GM21825 (cell line): ENCODE data around the gene INPP5A.
"Not testable (repeated sequence)": the region's sequence is repeated elsewhere in the genome, so short reads cannot be mapped to it uniquely, and the experiment has no call there.

Experiments used
- ATAC-seq: cut with Tn5 transposase; IDR thresholded peaks from one replicate; pipeline ENCODE4 v1.9.1; 2021; ENCODE audit warnings: mild to moderate bottlenecking, moderate library complexity; ENCODE audit not compliant: unreplicated experiment

The INPP5A gene

DNA sequence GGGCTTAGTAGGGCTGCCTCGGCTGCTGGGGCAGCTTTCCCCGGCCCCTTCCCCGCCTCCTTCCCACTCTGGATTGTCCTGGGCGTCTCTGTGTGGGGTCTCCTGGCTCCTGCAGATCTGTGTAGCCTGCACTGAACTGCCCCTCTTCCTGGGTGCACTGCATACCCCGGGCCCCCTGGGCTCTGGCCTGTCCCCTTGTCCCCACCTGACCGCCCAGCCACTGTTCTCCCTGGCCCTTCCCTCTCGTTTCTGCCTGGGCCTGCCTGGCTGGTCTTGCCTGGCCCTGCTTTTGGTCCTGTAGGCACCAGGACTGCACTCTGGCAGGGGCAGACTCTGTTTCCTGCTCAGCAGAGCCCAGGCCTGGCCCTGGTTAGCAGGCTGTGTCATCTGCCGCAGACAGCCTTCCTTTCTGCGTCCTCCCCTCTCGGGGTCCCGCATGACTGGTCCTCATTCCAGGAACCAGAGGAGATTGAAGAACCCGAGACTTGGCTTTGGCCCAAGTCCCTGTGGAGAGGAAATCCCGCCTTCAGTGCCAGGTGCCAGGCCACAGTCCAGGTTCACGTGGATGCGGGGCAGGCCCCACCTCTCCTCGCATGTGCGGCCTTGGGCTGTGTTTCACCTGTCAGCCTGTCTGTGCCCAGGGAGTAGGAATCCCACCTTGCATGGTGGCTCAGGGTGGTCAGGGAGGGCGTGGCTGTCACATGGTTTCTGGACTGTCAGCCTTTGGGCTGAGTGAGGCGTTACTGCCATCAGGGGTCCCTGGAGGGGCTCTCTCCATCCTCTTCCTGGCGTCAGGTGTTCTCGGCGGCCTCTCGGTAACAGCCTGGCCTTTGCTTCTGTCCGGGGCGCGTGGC is 9.2 kb downstream of the INPP5A start:
- no peak for ATAC-seq

DNA sequence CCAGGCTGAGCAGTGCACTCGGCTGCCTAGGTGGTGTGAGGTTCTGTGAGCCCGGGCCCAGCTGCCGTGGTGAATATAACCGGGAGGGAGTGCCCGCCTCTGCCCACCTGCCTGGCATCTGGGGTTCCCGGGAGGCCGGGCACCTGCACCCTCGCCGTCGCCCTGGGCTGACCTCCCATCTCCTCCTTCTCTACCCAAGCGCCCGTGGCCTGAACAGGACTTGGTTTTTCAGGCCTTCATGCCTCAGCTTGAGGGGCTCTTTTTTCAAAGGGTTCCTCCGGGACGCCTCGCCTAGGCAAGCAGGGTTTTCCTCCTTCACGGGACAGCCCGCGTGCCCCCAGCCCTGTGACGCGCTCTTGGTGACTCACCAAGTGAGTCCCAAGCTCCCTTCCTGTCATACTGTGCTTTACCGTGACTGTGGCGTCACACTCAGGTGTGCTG is 9.9 kb downstream of the INPP5A start:
- ATAC-seq = no peak

GRCh38 chr10:132548106-132548823 is 10.7 kb downstream of the INPP5A start:
- no peak for ATAC-seq

GRCh38 chr10:132548869-132549268 is 11.3 kb downstream of the INPP5A start:
- no peak for ATAC-seq

- ATAC-seq = no peak
Measured at GRCh38 chr10:132549371-132549770, 11.8 kb downstream of the INPP5A start.

DNA sequence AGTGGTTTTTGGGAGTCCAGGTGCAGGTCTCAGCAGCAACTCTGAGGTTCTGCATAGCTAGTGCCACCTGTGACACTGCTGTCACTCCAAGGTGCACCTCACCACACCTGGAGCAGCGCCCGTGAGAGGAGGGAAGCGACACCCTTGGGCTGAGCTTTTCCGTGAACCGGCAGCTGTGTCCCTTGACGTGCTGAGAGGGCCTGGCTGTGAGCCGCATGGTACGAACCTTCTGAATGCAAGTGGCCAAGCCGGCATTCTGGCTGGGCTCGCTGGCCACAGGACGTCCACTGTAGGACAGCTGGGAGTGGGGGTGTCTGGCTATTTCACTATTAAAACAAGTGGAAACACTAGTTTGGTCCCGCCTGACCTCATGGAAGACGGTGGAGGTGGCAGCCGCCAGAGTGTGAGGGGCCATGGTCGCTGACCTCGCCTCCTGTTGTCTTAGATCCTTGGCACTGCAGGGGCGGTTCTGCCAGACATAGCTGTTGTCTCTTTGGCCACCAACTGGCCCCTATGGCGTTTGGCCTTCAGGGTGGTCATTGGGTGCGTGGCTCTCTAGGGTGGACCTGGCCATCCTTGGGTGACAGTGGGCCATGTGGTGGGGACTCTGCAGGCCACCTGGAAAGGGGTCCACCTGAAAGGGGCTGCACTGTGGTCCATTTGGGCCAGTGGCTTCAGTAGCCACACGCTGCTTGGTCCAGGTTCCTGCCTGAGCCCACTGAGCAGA is 12.9 kb downstream of the INPP5A start:
- ATAC-seq = no peak

GRCh38 chr10:132551093-132551807 is 13.7 kb downstream of the INPP5A start:
- peak; percentile 52 for ATAC-seq

DNA sequence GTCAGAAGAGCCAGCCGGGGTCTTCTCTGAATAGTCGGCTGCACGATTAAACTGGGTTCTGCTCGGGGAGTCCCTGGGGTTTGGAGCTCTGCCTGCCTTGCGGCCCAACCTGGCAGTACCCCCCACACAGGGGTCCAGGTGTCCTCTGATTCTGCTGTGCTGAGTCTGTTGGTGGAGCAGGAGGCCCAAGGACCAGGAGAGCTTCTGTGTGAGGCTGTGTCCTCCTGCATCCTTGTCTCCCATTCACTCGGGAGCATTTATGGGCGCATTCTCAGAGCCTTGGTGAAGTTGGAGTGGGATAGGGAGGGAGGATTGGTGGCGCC is 14.2 kb downstream of the INPP5A start:
- peak; percentile 7 for ATAC-seq

DNA sequence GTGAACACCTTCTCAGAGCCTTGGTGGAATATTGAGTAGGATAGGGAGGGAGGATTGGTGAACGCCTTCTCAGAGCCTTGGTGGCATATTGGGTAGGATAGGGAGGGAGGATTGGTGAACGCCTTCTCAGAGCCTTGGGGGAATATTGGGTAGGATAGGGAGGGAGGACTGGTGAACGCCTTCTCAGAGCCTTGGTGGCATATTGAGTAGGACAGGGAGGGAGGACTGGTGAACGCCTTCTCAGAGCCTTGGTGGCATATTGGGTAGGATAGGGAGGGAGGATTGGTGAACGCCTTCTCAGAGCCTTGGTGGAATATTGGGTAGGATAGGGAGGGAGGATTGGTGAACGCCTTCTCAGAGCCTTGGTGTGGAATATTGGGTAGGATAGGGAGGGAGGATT is 15.0 kb downstream of the INPP5A start:
- ATAC-seq = not testable (repeated sequence)

DNA sequence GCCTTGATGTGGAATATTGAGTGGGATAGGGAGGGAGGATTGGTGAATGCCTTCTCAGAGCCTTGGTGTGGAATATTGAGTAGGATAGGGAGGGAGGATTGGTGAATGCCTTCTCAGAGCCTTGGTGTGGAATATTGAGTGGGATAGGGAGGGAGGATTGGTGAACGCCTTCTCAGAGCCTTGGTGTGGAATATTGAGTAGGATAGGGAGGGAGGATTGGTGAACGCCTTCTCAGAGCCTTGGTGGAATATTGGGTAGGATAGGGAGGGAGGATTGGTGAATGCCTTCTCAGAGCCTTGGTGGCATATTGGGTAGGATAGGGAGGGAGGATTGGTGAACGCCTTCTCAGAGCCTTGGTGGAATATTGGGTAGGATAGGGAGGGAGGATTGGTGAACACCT is 16.0 kb downstream of the INPP5A start:
- ATAC-seq = not testable (repeated sequence)

DNA sequence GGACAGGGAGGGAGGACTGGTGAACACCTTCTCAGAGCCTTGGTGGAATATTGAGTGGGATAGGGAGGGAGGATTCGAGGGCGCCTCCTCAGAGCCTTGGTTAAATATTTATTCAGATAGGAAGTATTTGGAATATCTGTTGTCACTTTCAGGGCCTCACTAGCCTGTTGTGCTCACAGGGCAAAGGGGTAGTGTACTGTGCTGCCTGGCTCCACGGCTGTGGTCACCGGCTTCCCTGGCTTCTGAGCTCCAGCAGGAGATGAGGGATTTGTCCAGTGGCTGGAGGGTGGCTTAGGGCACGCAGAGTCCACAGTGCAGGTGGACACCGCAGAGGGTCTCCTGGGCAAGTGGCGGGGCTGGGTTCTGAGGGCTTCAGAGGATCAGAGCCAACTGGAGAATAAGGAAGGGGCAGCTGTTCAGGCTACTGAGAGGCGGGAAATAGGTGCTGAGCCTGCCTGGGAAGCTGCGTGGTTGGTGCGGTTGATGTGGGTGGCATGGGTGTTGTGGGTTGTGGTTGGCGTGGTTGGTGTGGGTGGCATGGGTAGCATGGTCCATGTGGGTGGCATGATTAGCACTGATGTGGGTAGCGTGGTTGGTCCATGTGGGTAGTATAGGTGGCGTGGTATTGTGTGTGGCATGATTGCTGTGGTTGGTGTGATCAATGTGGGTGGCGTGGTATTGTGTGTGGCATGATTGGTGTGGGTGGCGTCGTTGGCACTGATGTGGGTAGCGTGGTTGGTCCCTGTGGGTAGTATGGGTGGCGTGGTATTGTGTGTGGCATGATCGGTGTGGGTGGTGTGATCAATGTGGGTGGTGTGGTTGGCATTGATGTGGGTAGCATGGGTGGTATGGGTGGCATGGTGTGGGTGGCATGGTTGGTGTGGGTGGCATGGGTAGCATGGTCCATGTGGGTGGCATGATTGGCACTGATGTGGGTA is 16.7 kb downstream of the INPP5A start:
- no peak for ATAC-seq

GRCh38 chr10:132554991-132555647 is 17.5 kb downstream of the INPP5A start:
- no peak for ATAC-seq

DNA sequence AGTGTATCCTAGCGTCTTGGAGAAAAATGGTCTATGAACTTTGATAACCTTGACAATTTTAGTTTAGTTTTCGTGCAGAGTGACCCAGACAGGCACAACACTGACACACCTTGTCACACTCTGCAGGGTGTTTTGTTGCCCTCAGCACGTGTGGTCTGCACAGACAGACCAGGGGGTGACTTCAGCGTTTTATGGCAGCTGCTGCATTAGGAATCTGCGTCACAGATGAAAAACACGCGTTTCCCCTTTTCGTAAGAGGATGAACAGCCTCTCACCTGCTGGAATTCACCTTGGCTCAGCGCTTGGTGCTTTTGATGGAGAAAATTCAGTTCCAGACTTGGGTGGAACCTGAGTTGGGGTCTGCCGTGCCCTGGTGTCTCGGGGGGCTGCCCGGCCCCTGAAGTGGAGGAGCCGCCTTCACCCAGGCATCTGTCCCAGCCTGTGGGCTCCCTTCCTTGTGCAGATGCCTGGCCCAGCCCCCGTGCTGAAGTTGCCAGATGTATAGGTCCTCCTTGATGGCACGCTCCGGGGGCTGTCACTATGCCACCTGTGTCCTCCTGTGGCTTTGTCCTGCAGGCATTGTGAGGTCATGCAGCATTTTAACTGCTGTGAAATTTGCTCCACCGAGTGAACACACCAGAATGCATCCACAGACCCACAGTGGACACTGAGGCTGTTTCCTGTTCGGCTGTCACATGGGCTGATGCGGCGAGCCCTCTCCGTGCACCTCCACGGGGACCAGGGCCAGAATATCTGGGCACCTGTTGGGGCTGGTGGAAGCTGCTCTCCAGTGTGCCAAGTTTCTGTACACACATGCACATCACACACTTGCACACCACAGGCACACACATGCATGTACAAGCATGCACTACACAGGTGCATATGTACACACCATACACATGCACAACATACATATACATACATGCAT is 18.3 kb downstream of the INPP5A start:
- no peak for ATAC-seq

GRCh38 chr10:132556994-132557441 is 19.4 kb downstream of the INPP5A start:
- ATAC-seq = no peak

GRCh38 chr10:132557696-132558515 is 20.3 kb downstream of the INPP5A start:
- no peak for ATAC-seq

DNA sequence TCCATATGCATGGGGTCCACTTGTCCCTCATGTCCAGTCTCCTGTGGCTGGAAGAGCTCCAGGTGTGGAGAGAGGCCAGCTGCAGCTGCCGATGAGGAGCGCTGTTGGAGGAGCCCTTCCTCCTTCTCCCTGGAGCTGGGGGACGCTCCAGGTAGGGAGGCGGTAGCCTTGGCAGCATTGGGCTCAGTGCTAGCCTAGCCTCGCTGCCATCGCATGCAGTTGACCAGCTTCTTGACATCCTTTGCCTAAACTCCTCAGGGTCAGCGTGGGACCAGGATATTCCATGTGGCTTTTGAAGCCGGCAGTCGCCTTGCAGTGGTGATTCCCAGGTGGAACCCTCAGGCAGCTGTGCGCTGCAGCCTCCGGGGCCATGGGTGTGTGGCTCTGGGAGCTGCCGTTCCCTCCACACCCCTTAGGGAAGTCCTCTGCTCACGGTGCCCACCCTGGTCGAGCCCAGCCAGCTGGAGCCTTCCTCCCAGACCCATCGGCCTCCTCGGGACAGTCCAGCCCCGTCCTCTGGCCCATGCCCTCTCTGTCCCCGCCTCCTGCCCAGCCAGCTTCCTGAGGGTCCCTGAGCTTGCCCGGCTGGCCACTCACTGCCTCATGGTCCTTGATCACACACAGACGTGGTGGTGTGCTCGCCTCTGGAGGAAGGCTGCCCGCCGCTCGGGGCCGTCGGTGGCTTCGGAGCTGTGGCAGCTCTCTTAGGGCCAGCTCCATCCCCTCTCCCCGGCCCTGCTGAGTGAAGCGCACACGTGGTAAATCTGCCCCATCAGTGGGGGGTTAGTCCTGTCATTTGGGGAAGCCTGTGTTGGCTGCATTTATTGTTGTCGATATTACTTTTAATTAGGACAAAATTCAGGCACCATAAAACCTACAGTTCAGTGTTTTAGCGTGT is 21.2 kb downstream of the INPP5A start:
- ATAC-seq = no peak
